A673 (cell line): ENCODE measurements around the gene NOL3. TPM values are rescaled to one million over a fixed set of nuclear protein-coding genes. Genes with fewer than 3 reads are reported as not detected.

Experiments used
- BruUV-seq: library from RNA; stranded (reverse); fragments of 400-500 nt; replicated peaks from 2 replicates; lab custom pipeline; 2021; lab: Mats Ljungman, UMichigan
- CTCF ChIA-PET: fragments of 300-600 bp; sonication (Branson Sonifier 250); formaldehyde crosslinking; loops from one replicate; lab custom pipeline; 2022; ENCODE audit warnings: antibody characterized with exemption; lab: Charles Lee
- POLR2A ChIA-PET: fragments of 300-600 bp; sonication (Branson Sonifier 250); formaldehyde crosslinking; loops from one replicate; lab custom pipeline; 2022; ENCODE audit warnings: antibody characterized with exemption; ENCODE audit not compliant: low non-redundant PET; lab: Charles Lee
- DNase-seq: peaks from one replicate; pipeline ENCODE4 v3.0.0-alpha.2; 2015; ENCODE audit warnings: low spot score
- H3K27ac ChIP-seq: fragments of 200-600 bp; sonication (generic); 2 replicates; pipeline ENCODE4 v1.5.1; 2016; ENCODE audit warnings: mixed run types, low read depth, mild to moderate bottlenecking, mixed read lengths, antibody characterized with exemption, low read length; ENCODE audit not compliant: poor library complexity, severe bottlenecking
- H3K27me3 ChIP-seq: fragments of 200-600 bp; sonication (generic); replicated peaks from 2 replicates; pipeline ENCODE4 v1.6.1; 2017; ENCODE audit warnings: mixed run types, low read depth, mild to moderate bottlenecking, mixed read lengths, antibody characterized with exemption, low read length; ENCODE audit not compliant: insufficient read depth, poor library complexity
- H3K36me3 ChIP-seq: fragments of 200-600 bp; sonication (generic); 2 replicates; pipeline ENCODE4 v1.6.1; 2016; ENCODE audit warnings: mixed run types, mild to moderate bottlenecking, mixed read lengths, antibody characterized with exemption, low read length; ENCODE audit not compliant: insufficient read depth, poor library complexity, severe bottlenecking
- H3K4me1 ChIP-seq: fragments of 200-600 bp; sonication (generic); 2 replicates; pipeline ENCODE4 v1.6.1; 2017; ENCODE audit warnings: mixed run types, mild to moderate bottlenecking, mixed read lengths, antibody characterized with exemption, low read length; ENCODE audit not compliant: insufficient read depth, poor library complexity, severe bottlenecking
- H3K4me3 ChIP-seq: fragments of 200-600 bp; sonication (generic); 2 replicates; pipeline ENCODE4 v1.5.1; 2016; ENCODE audit warnings: low read depth, mixed run types, mild to moderate bottlenecking, mixed read lengths, low read length; ENCODE audit not compliant: poor library complexity, severe bottlenecking
- H3K9me3 ChIP-seq: fragments of 200-600 bp; sonication (generic); 2 replicates; pipeline ENCODE4 v1.6.1; 2016; ENCODE audit warnings: mixed run types, low read depth, mild to moderate bottlenecking, mixed read lengths, antibody characterized with exemption, low read length; ENCODE audit not compliant: poor library complexity, severe bottlenecking
- EZH2 ChIP-seq: fragments of 200-600 bp; sonication (generic); IDR thresholded peaks from 2 replicates; pipeline ENCODE4 v1.6.1; 2017; ENCODE audit warnings: borderline replicate concordance, low read depth, mild to moderate bottlenecking, mixed read lengths, antibody characterized with exemption, low read length; ENCODE audit not compliant: poor library complexity, severe bottlenecking
- intact Hi-C: fragments of 100-400 bp; cut with micrococcal nuclease; formaldehyde crosslinking; loops from one replicate; pipeline ENCODE4 v1.10.0; 2022; ENCODE audit not compliant: unreplicated experiment
- total RNA-seq: library from RNA; stranded (reverse); gene quantifications from 2 replicates; pipeline ENCODE4 v1.2.3, GENCODE V29; 2021
- TF ChIP-seq, protein P1 (sequence below): fragments of 300-800, 200-600 bp; sonication (generic); conservative IDR thresholded peaks from 2 replicates; pipeline ENCODE4 v1.5.1; 2017; ENCODE audit warnings: low read depth, mild to moderate bottlenecking, antibody characterized with exemption, low read length, moderate library complexity, mixed read lengths

NOL3 gene
- total RNA-seq, 1 experiment from 2014 or later, result 15.3 TPM

DNA sequence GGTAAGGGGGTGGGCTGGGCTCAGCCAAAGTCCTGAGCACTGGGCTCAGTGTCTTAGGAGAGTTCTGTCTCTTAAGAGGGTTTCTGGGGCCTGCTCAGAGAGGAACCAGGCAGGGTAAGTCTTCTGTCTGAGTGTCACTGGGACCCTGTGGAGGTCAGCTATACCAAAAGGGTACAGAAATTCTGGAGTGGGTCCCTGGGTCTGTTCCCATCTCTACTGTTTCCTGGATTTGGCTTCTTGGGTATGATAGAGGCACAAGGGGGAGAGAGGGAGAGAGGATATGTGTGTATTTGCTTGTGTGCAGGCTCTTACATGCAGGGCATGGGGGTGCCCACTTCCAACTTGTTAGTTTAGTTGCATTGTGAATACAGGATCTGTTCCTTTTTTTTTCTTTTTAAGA, 23.2 kb downstream of the NOL3 start:
- H3K27ac ChIP-seq, result peak overlapping the region; percentile 85
- intact Hi-C loops, result no loop called here
- peaks cover 49% of the 10 kb centered on the region for H3K36me3 ChIP-seq
- TF ChIP-seq EZH2, result no peak
- TF ChIP-seq, protein P1, sequence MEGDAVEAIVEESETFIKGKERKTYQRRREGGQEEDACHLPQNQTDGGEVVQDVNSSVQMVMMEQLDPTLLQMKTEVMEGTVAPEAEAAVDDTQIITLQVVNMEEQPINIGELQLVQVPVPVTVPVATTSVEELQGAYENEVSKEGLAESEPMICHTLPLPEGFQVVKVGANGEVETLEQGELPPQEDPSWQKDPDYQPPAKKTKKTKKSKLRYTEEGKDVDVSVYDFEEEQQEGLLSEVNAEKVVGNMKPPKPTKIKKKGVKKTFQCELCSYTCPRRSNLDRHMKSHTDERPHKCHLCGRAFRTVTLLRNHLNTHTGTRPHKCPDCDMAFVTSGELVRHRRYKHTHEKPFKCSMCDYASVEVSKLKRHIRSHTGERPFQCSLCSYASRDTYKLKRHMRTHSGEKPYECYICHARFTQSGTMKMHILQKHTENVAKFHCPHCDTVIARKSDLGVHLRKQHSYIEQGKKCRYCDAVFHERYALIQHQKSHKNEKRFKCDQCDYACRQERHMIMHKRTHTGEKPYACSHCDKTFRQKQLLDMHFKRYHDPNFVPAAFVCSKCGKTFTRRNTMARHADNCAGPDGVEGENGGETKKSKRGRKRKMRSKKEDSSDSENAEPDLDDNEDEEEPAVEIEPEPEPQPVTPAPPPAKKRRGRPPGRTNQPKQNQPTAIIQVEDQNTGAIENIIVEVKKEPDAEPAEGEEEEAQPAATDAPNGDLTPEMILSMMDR, result no peak
- H3K4me1 ChIP-seq, result peaks cover 18% of the 10 kb centered on the region
- no TSS peak for BruUV-seq
- no peaks in the 10 kb centered on the region for H3K27me3 ChIP-seq
- DNase-seq, result no peak
- ChIA-PET POLR2A (no interaction called here), CTCF (no interaction called here)
- peak overlapping the region; percentile 98 for H3K4me3 ChIP-seq
- no peaks in the 10 kb centered on the region for H3K9me3 ChIP-seq

DNA sequence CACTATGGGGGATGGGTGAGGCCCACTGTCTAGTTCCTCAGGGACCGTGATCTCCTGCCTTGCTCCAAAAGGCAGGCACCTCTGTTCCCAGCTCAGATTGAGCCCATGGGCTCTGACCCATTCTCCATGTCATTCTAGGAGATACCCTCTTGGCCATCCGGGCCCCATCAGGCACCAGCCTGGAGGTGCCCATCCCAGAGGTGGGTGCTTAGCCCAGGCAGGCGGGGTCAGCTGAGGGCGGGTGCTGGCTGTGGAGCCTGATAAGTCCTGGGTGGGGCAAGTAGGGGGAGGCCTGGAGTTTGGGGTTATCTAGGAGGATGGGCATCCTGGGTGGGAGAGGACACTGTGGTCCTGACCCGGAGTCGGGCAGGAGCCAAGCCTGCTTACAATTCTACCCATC, 23.9 kb downstream of the NOL3 start:
- TF ChIP-seq, protein P1, result no peak
- TF ChIP-seq EZH2, result no peak
- intact Hi-C loops, result no loop called here
- no TSS peak for BruUV-seq
- Histone ChIP-seq H3K4me1 (peaks cover 18% of the 10 kb centered on the region), H3K4me3 (no peak overlapping the region), H3K27ac (no peak overlapping the region), H3K36me3 (peaks cover 52% of the 10 kb centered on the region), H3K27me3 (no peaks in the 10 kb centered on the region), H3K9me3 (no peaks in the 10 kb centered on the region)
- no peak for DNase-seq
- ChIA-PET CTCF (no interaction called here), POLR2A (no interaction called here)

DNA sequence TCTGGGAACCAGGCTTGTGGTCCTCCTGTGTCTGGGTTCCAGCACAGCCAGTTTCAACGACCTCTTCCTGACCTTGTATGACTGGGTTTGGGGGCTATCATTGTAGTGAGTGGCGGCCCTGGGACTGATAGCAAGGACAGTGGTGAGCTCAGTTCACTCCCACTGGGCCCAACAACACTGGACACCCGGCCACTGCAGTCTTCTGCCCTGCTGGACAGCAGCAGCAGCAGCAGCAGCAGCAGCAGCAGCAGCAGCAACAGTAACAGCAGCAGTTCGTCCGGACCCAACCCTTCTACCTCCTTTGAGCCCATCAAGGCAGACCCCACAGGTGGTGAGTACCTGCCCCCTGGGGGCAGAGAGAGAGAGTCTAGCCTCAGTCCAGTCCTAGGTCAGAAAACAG, 25.3 kb downstream of the NOL3 start:
- TF ChIP-seq EZH2, result no peak
- DNase-seq, result no peak
- Histone ChIP-seq H3K4me1 (peaks cover 18% of the 10 kb centered on the region), H3K27me3 (no peaks in the 10 kb centered on the region), H3K36me3 (peaks cover 52% of the 10 kb centered on the region), H3K4me3 (no peak overlapping the region), H3K9me3 (no peaks in the 10 kb centered on the region), H3K27ac (no peak overlapping the region)
- CTCF ChIA-PET, result interaction anchor here (0.5 kb wide), 1 partner anchor 333 kb away, joined by 3 read pairs; the partner anchor contains the start of gene RIPOR1
- intact Hi-C loops, result no loop called here
- POLR2A ChIA-PET, result no interaction called here
- BruUV-seq, result no TSS peak

DNA sequence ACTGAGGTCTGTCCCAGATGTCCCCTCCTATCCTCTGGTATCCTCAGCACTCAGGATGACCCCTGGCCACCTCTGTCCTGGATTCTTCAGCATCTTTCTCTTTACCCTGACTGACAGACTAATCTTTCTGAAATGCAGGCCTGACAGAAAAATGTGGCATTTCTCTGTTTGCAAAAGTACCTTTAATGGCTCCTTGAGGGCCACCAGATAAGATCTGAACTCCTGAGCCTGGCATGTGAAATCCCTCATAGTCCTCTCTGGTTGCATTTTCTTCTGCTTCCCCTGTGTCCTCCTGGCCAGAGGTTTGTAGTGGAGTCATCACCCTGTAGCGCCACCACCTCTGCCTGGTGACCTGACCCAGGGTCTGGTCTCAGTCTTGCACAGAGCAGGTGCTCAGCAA, 26.5 kb downstream of the NOL3 start:
- Histone ChIP-seq H3K9me3 (no peaks in the 10 kb centered on the region), H3K4me1 (peaks cover 14% of the 10 kb centered on the region), H3K4me3 (no peak overlapping the region), H3K36me3 (peaks cover 59% of the 10 kb centered on the region), H3K27ac (no peak overlapping the region), H3K27me3 (no peaks in the 10 kb centered on the region)
- DNase-seq, result no peak
- TF ChIP-seq EZH2, result no peak
- TF ChIP-seq, protein P1, result no peak
- POLR2A ChIA-PET, result interaction anchor here (0.6 kb wide), 1 partner anchor 12 kb away, joined by 3 read pairs; no protein-coding TSS in a partner anchor
- intact Hi-C loops, result no loop called here
- CTCF ChIA-PET, result no interaction called here
- BruUV-seq, result no TSS peak
